ENCODE data around the gene DECR2.

Gene DECR2

GRCh38 chr16:391885-392335 is 9.8 kb upstream of the DECR2 start (continued):
- TF ChIP-seq ATF2 (tag by site-specific recombination; IDR thresholded peaks at IDR 0.05; ENCODE audit: low read depth): no peak
- no peak for TF ChIP-seq MYNN (tag by site-specific recombination; IDR thresholded peaks at IDR 0.05; ENCODE audit: borderline replicate concordance)
- no peak for TF ChIP-seq ZNF394 (tag by site-specific recombination; IDR thresholded peaks at IDR 0.05; ENCODE audit: borderline replicate concordance)
- no peak for TF ChIP-seq EGR2 (tag by site-specific recombination; IDR thresholded peaks at IDR 0.05; ENCODE audit: low read depth)
- no peak for TF ChIP-seq ZNF830 (tag by site-specific recombination; IDR thresholded peaks at IDR 0.05; ENCODE audit: low read depth)
- no peak for TF ChIP-seq ZNF426 (tag by site-specific recombination; IDR thresholded peaks at IDR 0.05)
- no peak; the same call in 1 of the 2 replicates for TF ChIP-seq TRIM28 (IDR thresholded peaks at IDR 0.05; ENCODE audit: borderline replicate concordance, low read length)
- TF ChIP-seq ZNF843 (tag by site-specific recombination; IDR thresholded peaks at IDR 0.05): no peak
- TF ChIP-seq ZNF121 (tag by site-specific recombination; IDR thresholded peaks at IDR 0.05): no peak
- no peak for TF ChIP-seq REST (tag by site-specific recombination; IDR thresholded peaks at IDR 0.05)
- TF ChIP-seq SCRT2 (tag by site-specific recombination; IDR thresholded peaks at IDR 0.05): no peak
- TF ChIP-seq ZNF654 (tag by site-specific recombination; IDR thresholded peaks at IDR 0.05; ENCODE audit: low read depth): peak; percentile 79
- TF ChIP-seq ZNF792 (tag by site-specific recombination; IDR thresholded peaks at IDR 0.05): no peak
- no peak for TF ChIP-seq ZNF791 (tag by site-specific recombination; IDR thresholded peaks at IDR 0.05)
- TF ChIP-seq, protein P1, sequence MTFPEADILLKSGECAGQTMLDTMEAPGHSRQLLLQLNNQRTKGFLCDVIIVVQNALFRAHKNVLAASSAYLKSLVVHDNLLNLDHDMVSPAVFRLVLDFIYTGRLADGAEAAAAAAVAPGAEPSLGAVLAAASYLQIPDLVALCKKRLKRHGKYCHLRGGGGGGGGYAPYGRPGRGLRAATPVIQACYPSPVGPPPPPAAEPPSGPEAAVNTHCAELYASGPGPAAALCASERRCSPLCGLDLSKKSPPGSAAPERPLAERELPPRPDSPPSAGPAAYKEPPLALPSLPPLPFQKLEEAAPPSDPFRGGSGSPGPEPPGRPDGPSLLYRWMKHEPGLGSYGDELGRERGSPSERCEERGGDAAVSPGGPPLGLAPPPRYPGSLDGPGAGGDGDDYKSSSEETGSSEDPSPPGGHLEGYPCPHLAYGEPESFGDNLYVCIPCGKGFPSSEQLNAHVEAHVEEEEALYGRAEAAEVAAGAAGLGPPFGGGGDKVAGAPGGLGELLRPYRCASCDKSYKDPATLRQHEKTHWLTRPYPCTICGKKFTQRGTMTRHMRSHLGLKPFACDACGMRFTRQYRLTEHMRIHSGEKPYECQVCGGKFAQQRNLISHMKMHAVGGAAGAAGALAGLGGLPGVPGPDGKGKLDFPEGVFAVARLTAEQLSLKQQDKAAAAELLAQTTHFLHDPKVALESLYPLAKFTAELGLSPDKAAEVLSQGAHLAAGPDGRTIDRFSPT (tag by site-specific recombination; IDR thresholded peaks at IDR 0.05): 0 out of 2 replicates have a peak, but pooled peaks have one; percentile 34
- no peak for TF ChIP-seq ZNF510 (tag by site-specific recombination; IDR thresholded peaks at IDR 0.05; ENCODE audit: insufficient replicate concordance)
- TF ChIP-seq ZBTB11 (tag by site-specific recombination; conservative IDR thresholded peaks at IDR 0.05; ENCODE audit: low read depth): no peak
- no peak for TF ChIP-seq KLF9 (tag by site-specific recombination; IDR thresholded peaks at IDR 0.05; ENCODE audit: low read depth)
- no peak for TF ChIP-seq ZFP3 (tag by site-specific recombination; IDR thresholded peaks at IDR 0.05; ENCODE audit: low read depth)
- TF ChIP-seq, protein P2, sequence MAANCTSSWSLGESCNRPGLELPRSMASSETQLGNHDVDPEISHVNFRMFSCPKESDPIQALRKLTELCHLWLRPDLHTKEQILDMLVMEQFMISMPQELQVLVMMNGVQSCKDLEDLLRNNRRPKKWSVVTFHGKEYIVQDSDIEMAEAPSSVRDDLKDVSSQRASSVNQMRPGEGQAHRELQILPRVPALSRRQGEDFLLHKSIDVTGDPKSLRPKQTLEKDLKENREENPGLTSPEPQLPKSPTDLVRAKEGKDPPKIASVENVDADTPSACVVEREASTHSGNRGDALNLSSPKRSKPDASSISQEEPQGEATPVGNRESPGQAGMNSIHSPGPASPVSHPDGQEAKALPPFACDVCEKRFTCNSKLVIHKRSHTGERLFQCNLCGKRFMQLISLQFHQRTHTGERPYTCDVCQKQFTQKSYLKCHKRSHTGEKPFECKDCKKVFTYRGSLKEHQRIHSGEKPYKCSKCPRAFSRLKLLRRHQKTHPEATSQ (tag by site-specific recombination; IDR thresholded peaks at IDR 0.05): no peak
- no peak for TF ChIP-seq ZNF701 (tag by site-specific recombination; IDR thresholded peaks at IDR 0.05)
- peak; percentile 58 for TF ChIP-seq ZXDB (tag by site-specific recombination; IDR thresholded peaks at IDR 0.05)
- TF ChIP-seq ZNF2 (tag by site-specific recombination; IDR thresholded peaks at IDR 0.05): 0 out of 2 replicates have a peak, but pooled peaks have one; percentile 22
- TF ChIP-seq, protein P3, sequence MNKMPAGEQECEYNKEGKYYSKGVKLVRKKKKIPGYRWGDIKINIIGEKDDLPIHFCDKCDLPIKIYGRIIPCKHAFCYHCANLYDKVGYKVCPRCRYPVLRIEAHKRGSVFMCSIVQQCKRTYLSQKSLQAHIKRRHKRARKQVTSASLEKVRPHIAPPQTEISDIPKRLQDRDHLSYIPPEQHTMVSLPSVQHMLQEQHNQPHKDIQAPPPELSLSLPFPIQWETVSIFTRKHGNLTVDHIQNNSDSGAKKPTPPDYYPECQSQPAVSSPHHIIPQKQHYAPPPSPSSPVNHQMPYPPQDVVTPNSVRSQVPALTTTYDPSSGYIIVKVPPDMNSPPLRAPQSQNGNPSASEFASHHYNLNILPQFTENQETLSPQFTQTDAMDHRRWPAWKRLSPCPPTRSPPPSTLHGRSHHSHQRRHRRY (tag by site-specific recombination; IDR thresholded peaks at IDR 0.05): no peak
- no peak for TF ChIP-seq ZFP69B (tag by site-specific recombination; IDR thresholded peaks at IDR 0.05)
- TF ChIP-seq, protein P4, sequence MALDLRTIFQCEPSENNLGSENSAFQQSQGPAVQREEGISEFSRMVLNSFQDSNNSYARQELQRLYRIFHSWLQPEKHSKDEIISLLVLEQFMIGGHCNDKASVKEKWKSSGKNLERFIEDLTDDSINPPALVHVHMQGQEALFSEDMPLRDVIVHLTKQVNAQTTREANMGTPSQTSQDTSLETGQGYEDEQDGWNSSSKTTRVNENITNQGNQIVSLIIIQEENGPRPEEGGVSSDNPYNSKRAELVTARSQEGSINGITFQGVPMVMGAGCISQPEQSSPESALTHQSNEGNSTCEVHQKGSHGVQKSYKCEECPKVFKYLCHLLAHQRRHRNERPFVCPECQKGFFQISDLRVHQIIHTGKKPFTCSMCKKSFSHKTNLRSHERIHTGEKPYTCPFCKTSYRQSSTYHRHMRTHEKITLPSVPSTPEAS (tag by site-specific recombination; IDR thresholded peaks at IDR 0.05): no peak
